ENCODE results near the gene KCNQ4. TPM values are rescaled to one million over a fixed set of nuclear protein-coding genes. Genes with fewer than 3 reads are reported as not detected.

Gene KCNQ4
- polyA plus RNA-seq, 1 donor from 2014 or later, result not detected

- no peak for TF ChIP-seq CTCF (IDR thresholded peaks at IDR 0.05; ENCODE audit: poor library complexity, severe bottlenecking)
- no peak for TF ChIP-seq MXI1 (conservative IDR thresholded peaks at IDR 0.05; ENCODE audit: poor library complexity, severe bottlenecking)
Measured at GRCh38 chr1:40802078-40802741, 18.6 kb downstream of the KCNQ4 start (continued).

GRCh38 chr1:40802742-40803113 lies 19.1 kb downstream of the KCNQ4 start:
- H3K4me3 ChIP-seq (ENCODE audit: low read length), result no peak overlapping the region
- no peaks in the 10 kb centered on the region for H4K20me1 ChIP-seq (ENCODE audit: insufficient read depth)
- H3K9me2 ChIP-seq (ENCODE audit: insufficient read depth, low read length), result no peaks in the 10 kb centered on the region
- no peaks in the 10 kb centered on the region for H3F3A ChIP-seq (ENCODE audit: insufficient read depth, low read length, poor library complexity, severe bottlenecking)
- H3K36me3 ChIP-seq (ENCODE audit: insufficient read depth, low read length), result no peaks in the 10 kb centered on the region
- H2AFZ ChIP-seq (ENCODE audit: low read depth, low read length), result no peak overlapping the region
- peaks cover 5% of the 10 kb centered on the region for H3K27me3 ChIP-seq (ENCODE audit: insufficient read depth, low read depth, low read length)
- no peak overlapping the region for H3K27ac ChIP-seq (ENCODE audit: low read length)
- no peak overlapping the region for H3K9ac ChIP-seq (ENCODE audit: low read length)
- TF ChIP-seq EP300 (conservative IDR thresholded peaks at IDR 0.05; ENCODE audit: poor library complexity, severe bottlenecking) (no peak), MXI1 (conservative IDR thresholded peaks at IDR 0.05; ENCODE audit: poor library complexity, severe bottlenecking) (no peak), SMC3 (conservative IDR thresholded peaks at IDR 0.05; ENCODE audit: poor library complexity) (no peak), EZH2 (IDR thresholded peaks at IDR 0.05; ENCODE audit: borderline replicate concordance, insufficient read depth, low read length, poor library complexity, severe bottlenecking) (no peak), POLR2AphosphoS5 (IDR thresholded peaks at IDR 0.05) (no peak), CTCF (IDR thresholded peaks at IDR 0.05; ENCODE audit: poor library complexity, severe bottlenecking) (no peak), TAF1 (IDR thresholded peaks at IDR 0.05; ENCODE audit: low read depth) (no peak), REST (IDR thresholded peaks at IDR 0.05; ENCODE audit: borderline replicate concordance) (no peak), RAD21 (conservative IDR thresholded peaks at IDR 0.05) (no peak)
- H3K4me2 ChIP-seq (ENCODE audit: low read length), result no peak overlapping the region
- no peaks in the 10 kb centered on the region for H3K9me3 ChIP-seq (ENCODE audit: low read length)
- H3K79me2 ChIP-seq (replicated peaks; ENCODE audit: insufficient read depth, low read length), result no peaks in the 10 kb centered on the region
